ENCODE results near the gene PRSS50. TPM values are rescaled to one million over a fixed set of nuclear protein-coding genes. Genes with fewer than 3 reads are reported as not detected.
A peak's percentile ranks its signal among the peaks of the same experiment; 100 is the strongest.

PRSS50 gene
- total RNA-seq, 2 donors from 2014 or later = 1.2 to 4.4 TPM

GRCh38 chr3:46716461-46717441, 918 bp downstream of the PRSS50 start:
- Histone ChIP-seq H3K27ac (ENCODE audit: low read depth, low read length) (no peak overlapping the region), H3K4me1 (ENCODE audit: control insufficient read depth, insufficient read depth, low read length) (no peaks in the 10 kb centered on the region), H3K4me3 (ENCODE audit: low read length) (no peak overlapping the region), H3K9ac (ENCODE audit: extremely low read depth, low read length, poor library complexity, severe bottlenecking) (no peak overlapping the region), H3K27me3 (ENCODE audit: control insufficient read depth, insufficient read depth, low read length, poor library complexity, severe bottlenecking) (no peaks in the 10 kb centered on the region), H3K9me3 (ENCODE audit: control insufficient read depth, low read length) (no peaks in the 10 kb centered on the region), H3K36me3 (ENCODE audit: control insufficient read depth, insufficient read depth, low read length) (no peaks in the 10 kb centered on the region)
- no peak for TF ChIP-seq CTCF (conservative IDR thresholded peaks at IDR 0.05)
- Mint-ChIP-seq H3K9me3 (peaks cover 4% of the 10 kb centered on the region), H3K27me3 (ENCODE audit: insufficient read depth) (peaks cover 4% of the 10 kb centered on the region), H3K27ac (no peak overlapping the region), H3K4me1 (no peaks in the 10 kb centered on the region), H3K36me3 (ENCODE audit: low read depth) (no peaks in the 10 kb centered on the region), H3K4me3 (no peak overlapping the region)
- 90 to 93% methylated on average over 13 to 19 of the region's 19 CpGs for WGBS, 2 experiments (ENCODE audit: insufficient coverage in 1 of 2, insufficient read length in 1 of 2)
- DNase-seq = peak; percentile 45

GRCh38 chr3:46715507-46716175, 2.0 kb downstream of the PRSS50 start:
- Histone ChIP-seq H3K36me3 (ENCODE audit: control insufficient read depth, insufficient read depth, low read length) (no peaks in the 10 kb centered on the region), H3K9me3 (ENCODE audit: control insufficient read depth, low read length) (no peaks in the 10 kb centered on the region), H3K27ac (ENCODE audit: low read depth, low read length) (no peak overlapping the region), H3K4me1 (ENCODE audit: control insufficient read depth, insufficient read depth, low read length) (no peaks in the 10 kb centered on the region), H3K4me3 (ENCODE audit: low read length) (no peak overlapping the region), H3K9ac (ENCODE audit: extremely low read depth, low read length, poor library complexity, severe bottlenecking) (no peak overlapping the region), H3K27me3 (ENCODE audit: control insufficient read depth, insufficient read depth, low read length, poor library complexity, severe bottlenecking) (no peaks in the 10 kb centered on the region)
- Mint-ChIP-seq H3K27ac (no peak overlapping the region), H3K36me3 (ENCODE audit: low read depth) (no peaks in the 10 kb centered on the region), H3K9me3 (no peaks in the 10 kb centered on the region), H3K4me1 (no peaks in the 10 kb centered on the region), H3K4me3 (no peak overlapping the region), H3K27me3 (ENCODE audit: insufficient read depth) (peaks cover 4% of the 10 kb centered on the region)
- peak; percentile 28 for DNase-seq
- 90 to 94% methylated on average over 3 to 11 of the region's 11 CpGs for WGBS, 2 experiments (ENCODE audit: insufficient coverage in 1 of 2, insufficient read length in 1 of 2)
- no peak for TF ChIP-seq CTCF (conservative IDR thresholded peaks at IDR 0.05)

GRCh38 chr3:46714728-46715506, 2.8 kb downstream of the PRSS50 start:
- H3K4me1 ChIP-seq (ENCODE audit: control insufficient read depth, insufficient read depth, low read length) = no peaks in the 10 kb centered on the region
- WGBS, 2 experiments (ENCODE audit: insufficient coverage in 1 of 2, insufficient read length in 1 of 2) = 87 to 94% methylated on average over 9 to 10 of the region's 10 CpGs
- H3K4me3 Mint-ChIP-seq = no peak overlapping the region
- no peaks in the 10 kb centered on the region for H3K9me3 Mint-ChIP-seq
- H3K4me1 Mint-ChIP-seq = no peaks in the 10 kb centered on the region
- H3K36me3 ChIP-seq (ENCODE audit: control insufficient read depth, insufficient read depth, low read length) = no peaks in the 10 kb centered on the region
- H3K4me3 ChIP-seq (ENCODE audit: low read length) = no peak overlapping the region
- H3K27ac Mint-ChIP-seq = no peak overlapping the region
- H3K27ac ChIP-seq (ENCODE audit: low read depth, low read length) = no peak overlapping the region
- TF ChIP-seq CTCF (conservative IDR thresholded peaks at IDR 0.05) = no peak
- H3K36me3 Mint-ChIP-seq (ENCODE audit: low read depth) = no peaks in the 10 kb centered on the region
- H3K9me3 ChIP-seq (ENCODE audit: control insufficient read depth, low read length) = no peaks in the 10 kb centered on the region
- H3K9ac ChIP-seq (ENCODE audit: extremely low read depth, low read length, poor library complexity, severe bottlenecking) = no peak overlapping the region
- H3K27me3 Mint-ChIP-seq (ENCODE audit: insufficient read depth) = peaks cover 4% of the 10 kb centered on the region
- H3K27me3 ChIP-seq (ENCODE audit: control insufficient read depth, insufficient read depth, low read length, poor library complexity, severe bottlenecking) = no peaks in the 10 kb centered on the region
- peak; percentile 28 for DNase-seq

All from endodermal cell (in vitro differentiated cells).